NCI-H524 (cell line): Measurements from ENCODE around the gene CLMN.
"Not testable (repeated sequence)": the region's sequence is repeated elsewhere in the genome, so short reads cannot be mapped to it uniquely, and the experiment has no call there.

Experiments
- DNase-seq, 2 experiments: peaks; one replicate each; lab custom pipeline; 2025; lab: John Stamatoyannopoulos, UW

CLMN gene

DNA sequence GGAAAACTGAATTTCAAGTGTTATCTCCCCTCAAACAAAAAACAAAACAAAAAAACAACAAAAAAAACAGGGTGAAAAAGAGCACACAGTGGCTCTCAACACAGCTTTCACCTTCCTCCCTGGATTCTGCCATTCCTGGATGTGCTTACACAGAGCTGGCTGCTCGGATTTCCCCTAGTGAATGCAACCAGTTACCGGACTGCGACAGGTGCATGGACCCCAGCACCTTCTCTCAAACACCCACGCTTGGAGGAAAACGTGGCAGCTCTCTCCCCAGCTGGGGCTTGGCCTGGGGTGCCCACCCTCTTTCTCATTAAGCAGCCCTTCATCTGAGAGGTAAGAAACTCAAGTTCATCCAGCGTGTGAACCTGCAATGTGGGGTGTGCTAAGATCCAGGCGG, 128.9 kb downstream of the CLMN start:
- DNase-seq = peak in 1 of 2 experiments; percentile 36

GRCh38 chr14:95190346-95190840, 129.3 kb downstream of the CLMN start:
- DNase-seq = no peak

DNA sequence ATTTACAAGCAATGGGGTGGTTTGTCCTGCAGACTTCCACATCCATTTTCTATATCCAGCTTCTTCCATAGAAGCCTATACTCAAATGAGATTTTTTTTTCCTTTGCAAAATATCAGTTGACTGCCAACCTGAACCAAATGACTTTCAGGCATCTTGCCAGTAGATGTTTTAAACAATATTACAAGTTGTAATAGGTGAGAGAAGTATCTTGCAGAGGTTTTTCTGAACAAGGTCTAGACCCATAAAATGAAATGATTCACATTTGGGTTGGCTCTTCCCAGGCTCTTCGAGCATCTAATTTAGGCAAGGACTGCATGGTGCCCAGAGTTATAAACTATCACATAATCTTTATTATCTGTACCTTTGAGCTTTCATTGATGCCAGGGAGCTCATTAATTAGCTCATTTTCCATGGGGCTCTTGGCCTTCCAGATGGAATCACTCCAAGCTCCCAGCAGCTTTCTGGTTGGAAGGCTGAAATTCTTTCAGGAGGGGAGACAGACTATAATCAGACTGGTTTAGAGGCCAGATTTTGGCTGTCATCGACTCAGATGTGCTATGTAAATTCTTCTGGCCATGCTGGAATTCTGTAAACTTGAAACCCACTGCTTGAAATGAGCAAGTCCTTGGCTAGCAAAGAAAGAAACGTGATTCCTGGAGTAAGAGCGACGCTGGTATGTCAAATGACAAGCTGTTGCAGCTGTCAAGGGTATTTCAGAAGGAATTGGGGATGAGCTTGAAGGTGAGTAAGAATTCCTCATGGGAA, 130.2 kb downstream of the CLMN start:
- peak; percentile 82 to 93 for DNase-seq

DNA sequence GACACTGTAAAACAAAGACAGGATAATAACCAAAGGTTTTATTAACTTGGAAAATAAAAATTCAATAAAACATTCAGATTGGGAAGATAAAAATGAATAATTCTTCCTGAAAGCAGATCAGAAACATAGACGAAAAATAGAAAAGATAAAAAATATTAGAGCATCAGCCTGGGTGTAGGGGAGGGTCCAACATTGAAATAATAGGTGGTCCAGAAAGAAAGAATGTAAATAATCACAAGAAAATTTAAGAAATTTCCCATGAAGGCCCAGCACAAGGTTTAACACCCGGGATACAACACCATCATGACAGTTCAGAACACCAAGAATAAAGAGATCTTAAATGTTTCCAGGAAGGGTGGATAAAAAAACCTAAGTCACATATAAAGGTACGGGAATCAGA, 131.3 kb downstream of the CLMN start:
- no peak for DNase-seq

DNA sequence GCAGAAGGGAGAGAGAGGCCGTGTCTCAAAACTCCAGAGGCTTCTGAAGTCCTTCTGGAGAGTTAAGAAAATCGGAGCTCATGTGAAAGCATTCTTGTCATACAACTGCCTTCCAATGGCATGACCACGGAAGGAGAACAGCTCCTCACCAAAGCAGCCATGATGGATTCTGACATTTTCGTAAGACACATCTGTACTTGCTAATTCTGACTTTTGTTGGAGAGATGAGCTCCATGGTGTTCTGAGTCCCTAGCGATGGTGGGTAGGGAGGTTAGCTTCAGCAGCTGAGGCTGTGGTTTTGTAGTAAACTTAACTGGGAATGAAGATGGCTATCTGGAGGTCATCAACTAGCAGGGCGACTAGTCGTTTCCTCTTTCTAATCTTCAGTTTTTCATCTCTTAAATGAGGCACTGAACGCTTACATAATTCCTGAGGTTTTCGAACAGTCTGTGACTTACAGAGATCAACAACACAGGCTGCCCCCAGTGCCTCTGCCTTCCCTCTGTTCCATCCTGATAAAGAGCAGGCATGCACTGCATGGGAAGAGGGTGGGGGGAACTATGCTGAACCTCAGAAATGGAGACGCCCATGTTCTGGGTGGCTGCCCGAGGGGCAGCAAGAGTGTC, 133.8 kb downstream of the CLMN start:
- DNase-seq = no peak

GRCh38 chr14:95185033-95185766, 134.5 kb downstream of the CLMN start:
- DNase-seq = peak in 1 of 2 experiments; percentile 33

DNA sequence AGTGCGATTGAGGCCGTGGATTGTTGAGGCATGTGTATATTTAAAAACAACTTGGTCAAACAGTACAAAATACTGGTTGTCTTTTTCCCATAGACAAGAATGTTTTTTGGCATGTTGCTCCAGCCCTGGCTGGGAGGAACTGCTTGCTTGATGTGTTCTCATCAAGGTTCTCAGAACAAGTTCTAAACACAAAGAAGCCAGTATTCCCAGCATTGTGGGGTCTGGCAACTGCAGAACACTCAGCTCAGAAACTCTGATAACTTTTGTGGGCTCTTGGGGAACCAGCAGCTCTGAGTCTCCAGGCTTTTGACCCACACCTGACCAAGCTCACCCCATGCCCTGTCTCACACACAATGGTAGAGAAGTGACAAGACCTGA, 135.3 kb downstream of the CLMN start:
- no peak for DNase-seq

GRCh38 chr14:95183532-95184412, 135.9 kb downstream of the CLMN start:
- no peak for DNase-seq

DNA sequence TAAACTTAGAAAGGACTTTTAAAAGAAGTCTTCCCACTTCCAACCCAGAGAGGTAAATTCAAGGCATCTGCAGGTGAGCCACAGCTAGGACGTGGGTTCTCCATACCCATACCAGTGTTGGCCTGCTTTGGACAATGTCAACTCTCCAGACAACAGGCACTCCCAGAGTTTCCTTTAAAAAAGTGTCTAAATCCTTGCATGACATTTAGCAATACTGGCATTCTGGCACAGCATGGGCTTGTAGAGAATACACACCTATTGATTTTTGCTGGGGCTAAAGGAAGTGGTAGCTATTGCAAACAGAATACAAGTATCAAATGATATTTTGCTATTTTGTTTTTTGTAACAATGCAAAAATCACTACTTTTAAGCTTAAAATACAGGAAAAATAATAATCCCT, 136.6 kb downstream of the CLMN start:
- no peak for DNase-seq

DNA sequence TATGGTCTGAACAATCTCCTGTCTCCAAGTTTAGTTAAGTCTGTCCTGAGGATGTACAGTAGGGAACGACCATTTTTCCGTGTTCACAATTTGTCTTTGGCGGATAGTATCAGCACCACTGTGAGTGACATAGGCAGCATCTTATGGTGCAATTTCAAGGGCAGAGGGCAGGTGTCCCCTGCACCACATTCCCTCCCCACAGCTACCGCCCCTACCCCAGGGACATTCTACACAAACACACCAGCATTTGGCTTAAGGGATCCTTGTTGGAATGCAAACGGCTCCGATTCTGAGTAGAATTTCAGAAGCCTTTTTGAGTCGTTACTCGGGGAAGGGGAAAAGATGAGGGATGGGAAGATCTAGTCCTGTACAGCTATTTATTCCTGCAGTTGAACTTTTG, 137.3 kb downstream of the CLMN start:
- no peak for DNase-seq

GRCh38 chr14:95180966-95181741, 138.6 kb downstream of the CLMN start:
- no peak for DNase-seq

- DNase-seq = not testable (repeated sequence)
Observed at GRCh38 chr14:95175670-95176069, 144.0 kb downstream of the CLMN start.

- peak in 1 of 2 experiments; percentile 25 for DNase-seq
Observed at GRCh38 chr14:95174184-95174792, 145.4 kb downstream of the CLMN start.

DNA sequence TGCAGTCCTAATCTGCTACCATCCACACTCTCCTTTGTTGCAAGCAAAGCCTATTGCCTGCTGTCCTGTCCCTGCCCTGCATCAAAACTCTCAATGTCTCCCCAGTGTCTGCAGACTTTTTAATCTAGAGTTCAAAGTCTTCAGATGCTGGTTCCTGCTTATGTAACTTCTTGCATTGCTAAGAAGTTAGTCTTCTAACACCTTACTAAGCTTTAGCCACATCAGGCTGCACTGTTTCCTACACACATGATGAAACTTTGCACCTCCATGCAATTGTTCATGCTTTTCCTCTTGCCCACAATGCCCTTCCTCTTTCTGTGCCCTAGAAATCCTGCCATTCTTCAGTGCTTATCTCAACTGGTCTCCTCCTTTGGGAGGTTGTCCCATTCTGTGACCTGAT, 146.2 kb downstream of the CLMN start:
- no peak for DNase-seq

GRCh38 chr14:95167177-95167576, 152.5 kb downstream of the CLMN start:
- no peak for DNase-seq

DNA sequence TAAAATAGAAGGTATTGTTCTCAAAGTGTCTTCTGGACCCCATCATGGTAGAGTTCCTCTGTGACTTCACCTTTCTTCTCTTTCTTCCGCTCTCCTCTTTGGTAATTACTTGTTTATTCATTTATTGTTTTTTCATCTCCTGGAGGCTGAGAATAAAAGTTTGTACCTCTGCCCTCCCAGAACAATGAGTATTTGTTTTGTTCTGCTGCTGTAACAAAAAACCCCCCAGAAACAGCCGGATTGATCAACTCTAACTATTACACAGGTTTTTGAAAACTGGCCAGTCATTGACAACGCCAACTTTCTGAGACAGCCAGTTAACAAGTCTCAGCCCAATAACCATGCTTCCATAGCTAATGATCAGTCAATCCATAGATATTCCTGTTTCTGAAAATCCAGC, 154.2 kb downstream of the CLMN start:
- no peak for DNase-seq

DNA sequence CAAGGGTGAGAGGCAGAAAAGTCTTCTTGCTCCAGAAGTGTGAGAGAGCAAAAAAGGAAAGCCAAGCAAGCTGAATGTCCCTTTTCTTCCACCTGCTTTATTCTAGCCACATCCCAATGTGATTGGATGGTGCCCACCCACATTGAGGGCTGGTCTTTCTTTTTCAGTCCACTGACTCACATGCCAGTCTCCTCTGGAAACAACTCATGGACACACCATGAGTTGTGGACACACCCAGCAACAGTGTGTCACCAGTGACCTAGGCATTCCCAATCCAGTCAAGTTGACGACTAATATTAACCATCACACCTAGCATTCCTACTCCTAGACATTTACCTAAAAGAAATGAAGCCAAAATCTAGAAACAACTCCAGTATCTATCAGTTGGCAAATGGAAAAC, 155.2 kb downstream of the CLMN start:
- DNase-seq = no peak

DNA sequence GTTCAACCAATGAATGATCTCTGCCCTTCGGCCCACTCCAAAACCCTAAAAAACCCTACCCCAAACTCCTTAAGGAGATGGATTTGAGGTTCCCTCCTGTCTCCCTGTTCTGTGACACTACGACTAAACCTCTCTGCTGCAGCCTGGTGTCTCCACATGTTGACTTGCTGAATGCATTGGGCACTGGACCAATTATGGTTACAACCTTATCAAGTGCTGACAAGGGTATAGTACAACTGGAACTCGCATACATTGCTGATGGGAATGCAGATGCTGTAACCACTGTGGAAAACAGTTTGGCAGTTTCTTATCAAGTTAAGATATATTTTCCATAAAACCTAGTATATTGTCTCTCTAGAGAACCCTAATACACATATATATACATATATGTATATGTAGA, 156.0 kb downstream of the CLMN start:
- DNase-seq = no peak

DNA sequence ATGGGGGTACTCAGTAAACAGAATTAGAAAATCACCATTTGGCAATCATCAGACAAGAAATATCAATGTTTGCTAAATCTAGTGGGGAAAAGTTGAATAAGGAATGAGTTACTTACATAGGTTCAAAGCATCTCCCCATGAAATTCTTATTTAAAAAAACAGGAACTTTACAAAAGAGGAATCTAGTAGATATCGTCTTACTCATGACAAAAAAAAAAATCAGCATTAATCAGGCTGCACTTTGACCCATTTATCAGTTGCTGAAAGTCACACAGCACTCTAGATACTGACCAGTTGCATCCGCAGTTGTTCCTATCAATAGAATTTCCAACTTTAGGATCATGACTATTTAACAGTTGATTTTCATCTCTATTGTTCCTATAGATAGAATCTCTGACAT, 156.6 kb downstream of the CLMN start:
- DNase-seq = no peak

- no peak for DNase-seq
Observed at GRCh38 chr14:95162641-95163040, 157.1 kb downstream of the CLMN start.
